PC-9 (cell line): ENCODE measurements around the gene MECR. TPM values are rescaled to one million over a fixed set of nuclear protein-coding genes. Genes with fewer than 3 reads are reported as not detected.

ENCODE experiments used
- BruUV-seq: library from RNA; stranded (reverse); fragments of 400-500 nt; replicated peaks from 2 replicates; lab custom pipeline; 2021; lab: Mats Ljungman, UMichigan
- CTCF ChIA-PET: fragments of 300-600 bp; sonication (Branson Sonifier 250); formaldehyde crosslinking; loops from one replicate; lab custom pipeline; 2022; ENCODE audit warnings: antibody characterized with exemption; lab: Charles Lee
- POLR2A ChIA-PET: fragments of 300-600 bp; sonication (Branson Sonifier 250); formaldehyde crosslinking; loops from one replicate; lab custom pipeline; 2022; ENCODE audit warnings: antibody characterized with exemption; ENCODE audit not compliant: unreplicated experiment; lab: Charles Lee
- DNase-seq, 2 experiments: peaks; one replicate each; pipeline versions ENCODE4 v3.0.0 to v3.0.0-alpha.2; 2015 to 2022; ENCODE audit warnings: mixed read lengths in 1 of 2
- H2AFZ ChIP-seq: fragments of 200-600 bp; sonication (generic); 2 replicates; pipeline ENCODE4 v1.8.1; 2017; ENCODE audit warnings: antibody characterized with exemption
- H3F3A ChIP-seq: fragments of 200-600 bp; sonication (generic); 2 replicates; pipeline ENCODE4 v1.8.1; 2017; ENCODE audit warnings: antibody characterized with exemption, mild to moderate bottlenecking, low read depth; ENCODE audit not compliant: insufficient read depth
- H3K27ac ChIP-seq: fragments of 200-600 bp; sonication (generic); 2 replicates; pipeline ENCODE4 v1.6.1; 2016; ENCODE audit warnings: mixed run types
- H3K27me3 ChIP-seq: fragments of 200-600 bp; sonication (generic); 2 replicates; pipeline ENCODE4 v1.6.1; 2016; ENCODE audit warnings: low read depth, mixed run types; ENCODE audit not compliant: insufficient read depth
- H3K36me3 ChIP-seq: fragments of 200-600 bp; sonication (generic); 2 replicates; pipeline ENCODE4 v1.6.1; 2016; ENCODE audit warnings: low read depth, mixed run types
- H3K4me1 ChIP-seq: fragments of 200-600 bp; sonication (generic); replicated peaks from 2 replicates; pipeline ENCODE4 v1.6.1; 2016; ENCODE audit warnings: mixed run types; ENCODE audit not compliant: insufficient read depth
- H3K4me2 ChIP-seq: fragments of 200-600 bp; sonication (generic); 2 replicates; pipeline ENCODE4 v1.6.1; 2017; ENCODE audit warnings: mixed run types
- H3K4me3 ChIP-seq: fragments of 200-600 bp; sonication (generic); 2 replicates; pipeline ENCODE4 v1.6.1; 2016; ENCODE audit warnings: mixed run types
- H3K79me2 ChIP-seq: fragments of 200-600 bp; sonication (generic); 2 replicates; pipeline ENCODE4 v1.6.1; 2017; ENCODE audit warnings: low read depth, mixed run types
- H3K9me2 ChIP-seq: fragments of 200-600 bp; sonication (generic); 2 replicates; pipeline ENCODE4 v1.8.1; 2017; ENCODE audit warnings: mild to moderate bottlenecking; ENCODE audit not compliant: insufficient read depth
- H3K9me3 ChIP-seq: fragments of 200-600 bp; sonication (generic); 2 replicates; pipeline ENCODE4 v1.8.1; 2016; ENCODE audit warnings: low read depth; ENCODE audit not compliant: insufficient read depth
- H4K20me1 ChIP-seq: fragments of 200-600 bp; sonication (generic); 2 replicates; pipeline ENCODE4 v1.8.1; 2017; ENCODE audit not compliant: insufficient read depth
- EZH2 ChIP-seq: fragments of 200-600 bp; sonication (generic); IDR thresholded peaks from 2 replicates; pipeline ENCODE4 v1.8.0; 2017; ENCODE audit warnings: antibody characterized with exemption, low read depth
- intact Hi-C: fragments of 100-400 bp; cut with micrococcal nuclease; formaldehyde crosslinking; loops from one replicate; pipeline ENCODE4 v1.10.0; 2022; ENCODE audit not compliant: unreplicated experiment
- total RNA-seq: library from RNA; stranded (reverse); gene quantifications from 2 replicates; pipeline ENCODE4 v1.2.3, GENCODE V29; 2021
- TF ChIP-seq, protein P1 (sequence below): fragments of 200-600 bp; sonication (generic); conservative IDR thresholded peaks from 2 replicates; pipeline ENCODE4 v1.6.1; 2017; ENCODE audit warnings: mixed run types, antibody characterized with exemption, mild to moderate bottlenecking, moderate library complexity

Gene MECR
- total RNA-seq, 1 experiment from 2014 or later: 46.4 TPM

DNA sequence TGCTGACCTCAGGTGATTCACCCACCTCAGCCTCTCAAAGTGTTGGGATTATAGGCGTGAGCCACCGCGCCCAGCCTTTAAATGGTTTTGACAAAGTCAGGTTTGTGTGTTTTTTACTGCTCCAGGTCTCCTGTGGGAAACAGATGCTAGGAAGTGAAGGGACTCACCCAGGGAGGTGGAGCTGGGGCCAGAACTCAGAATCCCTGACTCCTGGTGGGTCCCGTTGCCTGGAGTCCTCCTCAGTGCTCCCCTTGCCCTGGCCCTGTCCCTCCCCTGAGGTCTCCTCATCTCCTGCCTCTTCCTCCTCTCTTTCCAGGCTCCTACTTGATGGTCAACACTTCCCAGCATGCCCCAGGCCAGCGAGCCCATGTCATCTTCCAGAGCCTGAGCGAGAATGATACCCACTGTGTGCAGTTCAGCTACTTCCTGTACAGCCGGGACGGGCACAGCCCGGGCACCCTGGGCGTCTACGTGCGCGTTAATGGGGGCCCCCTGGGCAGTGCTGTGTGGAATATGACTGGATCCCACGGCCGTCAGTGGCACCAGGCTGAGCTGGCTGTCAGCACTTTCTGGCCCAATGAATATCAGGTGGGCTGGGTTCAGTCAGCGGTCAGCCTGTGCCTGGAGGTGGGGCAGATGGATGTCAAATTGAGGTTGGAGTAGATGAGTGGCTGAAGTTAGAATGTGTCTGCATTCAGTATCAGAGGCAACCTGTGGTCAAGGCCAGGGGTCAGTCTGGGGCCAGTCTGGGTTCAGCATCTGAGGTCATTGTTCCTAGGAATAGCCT lies 27.6 kb upstream of the MECR start:
- BruUV-seq: no TSS peak
- TF ChIP-seq EZH2: no peak
- TF ChIP-seq, protein P1, sequence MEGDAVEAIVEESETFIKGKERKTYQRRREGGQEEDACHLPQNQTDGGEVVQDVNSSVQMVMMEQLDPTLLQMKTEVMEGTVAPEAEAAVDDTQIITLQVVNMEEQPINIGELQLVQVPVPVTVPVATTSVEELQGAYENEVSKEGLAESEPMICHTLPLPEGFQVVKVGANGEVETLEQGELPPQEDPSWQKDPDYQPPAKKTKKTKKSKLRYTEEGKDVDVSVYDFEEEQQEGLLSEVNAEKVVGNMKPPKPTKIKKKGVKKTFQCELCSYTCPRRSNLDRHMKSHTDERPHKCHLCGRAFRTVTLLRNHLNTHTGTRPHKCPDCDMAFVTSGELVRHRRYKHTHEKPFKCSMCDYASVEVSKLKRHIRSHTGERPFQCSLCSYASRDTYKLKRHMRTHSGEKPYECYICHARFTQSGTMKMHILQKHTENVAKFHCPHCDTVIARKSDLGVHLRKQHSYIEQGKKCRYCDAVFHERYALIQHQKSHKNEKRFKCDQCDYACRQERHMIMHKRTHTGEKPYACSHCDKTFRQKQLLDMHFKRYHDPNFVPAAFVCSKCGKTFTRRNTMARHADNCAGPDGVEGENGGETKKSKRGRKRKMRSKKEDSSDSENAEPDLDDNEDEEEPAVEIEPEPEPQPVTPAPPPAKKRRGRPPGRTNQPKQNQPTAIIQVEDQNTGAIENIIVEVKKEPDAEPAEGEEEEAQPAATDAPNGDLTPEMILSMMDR: no peak
- Histone ChIP-seq H3K79me2 (no peaks in the 10 kb centered on the region), H3K36me3 (no peaks in the 10 kb centered on the region), H3F3A (no peaks in the 10 kb centered on the region), H3K4me3 (no peak overlapping the region), H3K27me3 (no peaks in the 10 kb centered on the region), H3K9me2 (no peaks in the 10 kb centered on the region), H4K20me1 (no peaks in the 10 kb centered on the region), H3K9me3 (no peaks in the 10 kb centered on the region), H3K4me1 (0 out of 2 replicates have a peak, but pooled peaks cover 8% of the 10 kb centered on the region), H3K27ac (no peak overlapping the region), H3K4me2 (no peak overlapping the region), H2AFZ (no peak overlapping the region)
- POLR2A ChIA-PET: interaction anchor here (0.5 kb wide), 1 partner anchor 19 kb away, joined by 4 read pairs; no protein-coding TSS in a partner anchor
- intact Hi-C loops: no loop called here
- no peak for DNase-seq
- CTCF ChIA-PET: no interaction called here

DNA sequence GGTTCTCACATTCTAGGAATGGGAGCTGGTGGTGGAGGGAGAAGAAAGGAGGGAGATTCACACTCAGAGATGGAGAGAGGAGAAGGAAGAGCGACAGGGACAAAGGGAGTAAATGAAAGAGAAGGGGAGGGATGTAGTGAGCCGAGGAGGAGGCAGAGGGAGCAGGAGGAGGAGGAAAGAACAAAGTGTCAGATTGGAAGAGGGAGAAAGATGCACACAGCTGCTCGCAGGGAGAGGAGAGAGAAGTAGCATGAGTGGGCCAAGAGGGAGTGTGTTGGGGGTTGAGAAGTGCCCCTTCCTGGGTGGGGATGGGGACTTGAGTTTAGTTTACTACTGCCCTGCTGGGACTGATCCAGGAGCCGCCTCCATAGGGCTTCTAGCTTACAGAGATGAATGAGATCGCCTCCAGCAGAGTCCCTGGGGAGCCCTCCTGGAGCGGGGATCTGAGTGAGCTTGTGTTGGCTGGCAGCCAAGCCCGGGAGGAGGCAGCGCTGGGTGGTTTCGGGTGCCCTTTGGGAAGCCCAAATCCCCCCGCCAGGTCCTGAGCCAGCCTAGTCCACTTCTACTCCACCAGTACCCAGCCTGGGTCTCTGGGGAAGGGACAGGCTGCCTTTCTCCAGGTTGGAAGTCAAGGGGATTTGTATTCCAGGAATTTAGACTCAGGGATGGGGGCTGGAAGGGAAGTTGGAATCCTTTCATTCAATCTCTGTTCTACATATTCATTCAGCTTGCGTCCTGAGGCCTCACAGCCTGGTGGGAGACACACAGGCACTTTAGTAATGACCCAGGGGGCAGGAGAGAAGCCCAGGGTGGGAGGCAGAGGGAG lies 26.5 kb upstream of the MECR start:
- no TSS peak for BruUV-seq
- Histone ChIP-seq H2AFZ (no peak overlapping the region), H3K9me3 (no peaks in the 10 kb centered on the region), H3K36me3 (no peaks in the 10 kb centered on the region), H3K9me2 (no peaks in the 10 kb centered on the region), H4K20me1 (no peaks in the 10 kb centered on the region), H3K27ac (no peak overlapping the region), H3K79me2 (no peaks in the 10 kb centered on the region), H3K4me1 (0 out of 2 replicates have a peak, but pooled peaks cover 8% of the 10 kb centered on the region), H3K27me3 (no peaks in the 10 kb centered on the region), H3K4me3 (no peak overlapping the region), H3F3A (no peaks in the 10 kb centered on the region), H3K4me2 (no peak overlapping the region)
- intact Hi-C loops: no loop called here
- ChIA-PET POLR2A (no interaction called here), CTCF (interaction anchor here (0.6 kb wide), 1 partner anchor 159 kb away, joined by 4 read pairs; no protein-coding TSS in a partner anchor)
- no peak for DNase-seq
- no peak for TF ChIP-seq EZH2
- TF ChIP-seq, protein P1: no peak

DNA sequence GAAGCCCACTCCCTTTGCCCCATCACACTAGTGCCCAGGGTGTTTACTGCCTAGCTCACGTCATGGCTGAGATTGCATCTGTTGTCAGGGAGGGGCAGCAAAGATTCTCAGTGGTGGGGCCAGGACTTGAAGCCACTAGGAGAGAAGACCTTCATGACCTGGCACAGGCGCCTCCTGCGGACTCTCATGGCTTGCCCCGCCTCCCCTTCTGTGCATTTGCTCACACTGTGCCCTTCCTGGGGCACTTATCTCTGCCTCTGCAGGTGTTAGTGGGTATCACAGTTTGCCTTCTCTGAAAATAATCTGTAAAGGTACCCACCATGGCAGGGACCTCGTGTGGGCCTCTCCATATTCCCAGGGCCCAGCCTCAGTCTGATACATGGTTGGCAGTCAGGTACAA lies 25.7 kb upstream of the MECR start:
- Histone ChIP-seq H3K9me3 (no peaks in the 10 kb centered on the region), H3K36me3 (no peaks in the 10 kb centered on the region), H3K27me3 (no peaks in the 10 kb centered on the region), H3K4me3 (no peak overlapping the region), H2AFZ (no peak overlapping the region), H3F3A (no peaks in the 10 kb centered on the region), H3K4me1 (0 out of 2 replicates have a peak, but pooled peaks cover 8% of the 10 kb centered on the region), H3K4me2 (no peak overlapping the region), H3K9me2 (no peaks in the 10 kb centered on the region), H3K79me2 (0 out of 2 replicates have a peak, but pooled peaks cover 5% of the 10 kb centered on the region), H3K27ac (no peak overlapping the region), H4K20me1 (no peaks in the 10 kb centered on the region)
- no TSS peak for BruUV-seq
- POLR2A ChIA-PET: no interaction called here
- DNase-seq: no peak
- CTCF ChIA-PET: no interaction called here
- intact Hi-C loops: no loop called here
- TF ChIP-seq EZH2: no peak
- TF ChIP-seq, protein P1: no peak
